GM10266 (cell line): ENCODE data around the gene TPCN2.

ENCODE experiments used
- DNase-seq: peaks from one replicate; pipeline ENCODE4 v3.0.0; 2012; ENCODE audit errors: extremely low spot score
- CTCF ChIP-seq: IDR thresholded peaks from 2 replicates; pipeline ENCODE4 v1.5.1; 2012; ENCODE audit warnings: mild to moderate bottlenecking, low read depth; ENCODE audit not compliant: control insufficient read depth, insufficient read depth; ENCODE audit errors: missing control alignments

TPCN2 gene

GRCh38 chr11:69158301-69159149 lies 109.8 kb downstream of the TPCN2 start:
- DNase-seq: no peak
- no peak for TF ChIP-seq CTCF

DNA sequence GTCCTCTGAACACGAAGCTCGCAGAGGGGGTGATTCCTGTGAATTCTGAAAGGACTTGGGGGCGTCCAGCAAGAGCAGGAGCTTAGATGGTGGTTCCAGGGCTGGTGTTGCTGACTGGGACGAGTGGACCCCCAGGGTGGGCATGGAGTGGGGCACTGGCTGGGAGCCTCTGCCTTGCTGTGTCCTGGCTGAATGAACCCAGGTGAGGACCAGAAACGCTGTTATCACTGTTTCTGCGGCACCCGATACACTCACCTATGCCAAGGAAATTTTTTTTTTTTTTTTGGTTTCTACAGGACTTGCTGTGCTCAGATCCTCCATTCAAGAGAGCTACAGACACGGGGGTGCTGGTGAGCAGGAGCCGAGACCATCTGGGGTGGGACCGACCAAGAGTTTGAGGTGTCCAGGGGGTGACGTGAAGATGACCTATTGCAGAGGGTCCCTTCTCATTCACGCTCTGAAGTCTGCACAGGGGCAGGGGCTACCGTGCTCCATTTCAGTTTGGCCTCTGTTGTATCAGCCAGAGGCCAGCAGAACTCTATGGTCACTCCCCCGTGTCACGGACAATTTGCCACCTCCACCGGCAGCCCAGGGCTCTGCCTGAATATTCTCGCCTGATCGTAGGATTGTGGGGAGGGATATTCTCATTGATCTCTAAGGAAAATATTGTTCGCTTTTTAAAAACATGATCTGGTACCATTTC lies 110.6 kb downstream of the TPCN2 start:
- no peak for DNase-seq
- TF ChIP-seq CTCF: no peak

GRCh38 chr11:69160296-69161116 lies 111.8 kb downstream of the TPCN2 start:
- DNase-seq: no peak
- no peak for TF ChIP-seq CTCF

GRCh38 chr11:69161117-69161407 lies 112.3 kb downstream of the TPCN2 start:
- no peak for DNase-seq
- no peak for TF ChIP-seq CTCF

GRCh38 chr11:69162505-69162904 lies 113.8 kb downstream of the TPCN2 start:
- DNase-seq: no peak
- no peak for TF ChIP-seq CTCF

DNA sequence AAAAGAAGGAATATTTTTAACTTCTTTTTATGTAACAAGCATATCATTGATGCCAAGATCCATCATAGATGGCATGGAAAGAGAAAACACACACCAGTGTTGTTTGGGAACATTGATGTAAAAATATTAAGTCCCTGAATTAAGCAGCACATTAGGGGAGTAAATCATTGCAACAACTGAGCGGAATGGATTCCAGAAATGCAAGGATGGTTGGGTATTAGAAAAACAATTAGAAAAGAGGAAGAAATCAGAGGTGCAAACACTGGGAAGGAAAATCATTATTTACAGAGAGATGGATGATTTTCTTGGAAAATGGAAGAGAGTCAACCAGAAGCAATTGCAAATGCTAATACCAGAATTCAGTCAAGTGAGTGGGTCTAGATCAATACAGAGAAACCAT lies 115.1 kb downstream of the TPCN2 start:
- TF ChIP-seq CTCF: no peak
- DNase-seq: no peak
